Endothelial cell of umbilical vein (primary cell): ENCODE data around the gene ZIM2.

Experiments used
- POLR2AphosphoS5 ChIP-seq: IDR thresholded peaks from 2 replicates; pipeline ENCODE4 v1.6.1; 2012; ENCODE audit warnings: low read depth, mild to moderate bottlenecking, control low read depth, low read length, moderate library complexity; ENCODE audit not compliant: insufficient read depth
- TF ChIP-seq, protein P1 (sequence below), 2 donors: IDR thresholded peaks; 1 replicate in 1 of 2; 2 replicates in 1 of 2; pipeline ENCODE4 v1.5.1; 2011; ENCODE audit warnings: low read length in 2 of 2, mild to moderate bottlenecking in 2 of 2, moderate library complexity in 2 of 2, control low read depth in 1 of 2, inconsistent platforms in 1 of 2, low read depth in 1 of 2; ENCODE audit not compliant: insufficient read depth in 1 of 2; ENCODE audit errors: extremely low read depth in 1 of 2

- TF ChIP-seq, protein P1, sequence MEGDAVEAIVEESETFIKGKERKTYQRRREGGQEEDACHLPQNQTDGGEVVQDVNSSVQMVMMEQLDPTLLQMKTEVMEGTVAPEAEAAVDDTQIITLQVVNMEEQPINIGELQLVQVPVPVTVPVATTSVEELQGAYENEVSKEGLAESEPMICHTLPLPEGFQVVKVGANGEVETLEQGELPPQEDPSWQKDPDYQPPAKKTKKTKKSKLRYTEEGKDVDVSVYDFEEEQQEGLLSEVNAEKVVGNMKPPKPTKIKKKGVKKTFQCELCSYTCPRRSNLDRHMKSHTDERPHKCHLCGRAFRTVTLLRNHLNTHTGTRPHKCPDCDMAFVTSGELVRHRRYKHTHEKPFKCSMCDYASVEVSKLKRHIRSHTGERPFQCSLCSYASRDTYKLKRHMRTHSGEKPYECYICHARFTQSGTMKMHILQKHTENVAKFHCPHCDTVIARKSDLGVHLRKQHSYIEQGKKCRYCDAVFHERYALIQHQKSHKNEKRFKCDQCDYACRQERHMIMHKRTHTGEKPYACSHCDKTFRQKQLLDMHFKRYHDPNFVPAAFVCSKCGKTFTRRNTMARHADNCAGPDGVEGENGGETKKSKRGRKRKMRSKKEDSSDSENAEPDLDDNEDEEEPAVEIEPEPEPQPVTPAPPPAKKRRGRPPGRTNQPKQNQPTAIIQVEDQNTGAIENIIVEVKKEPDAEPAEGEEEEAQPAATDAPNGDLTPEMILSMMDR (IDR thresholded peaks at IDR 0.05; ENCODE audit: extremely low read depth in 1 of 2, insufficient read depth in 1 of 2, low read depth in 1 of 2, low read length in 2 of 2), result no peak
- TF ChIP-seq POLR2AphosphoS5, result no peak
These were observed 7.6 kb upstream of the ZIM2 start for GRCh38 chr19:56848166-56848565.
